ENCODE measurements around the gene MUSK. TPM values are rescaled to one million over a fixed set of nuclear protein-coding genes. Genes with fewer than 3 reads are reported as not detected.
A peak's percentile ranks its signal among the peaks of the same experiment; 100 is the strongest.
"Not testable (repeated sequence)": the region's sequence is repeated elsewhere in the genome, so short reads cannot be mapped to it uniquely, and the experiment has no call there.

Gene MUSK
- total RNA-seq, 2 donors from 2014 or later: 1.1 to 2.8 TPM

DNA sequence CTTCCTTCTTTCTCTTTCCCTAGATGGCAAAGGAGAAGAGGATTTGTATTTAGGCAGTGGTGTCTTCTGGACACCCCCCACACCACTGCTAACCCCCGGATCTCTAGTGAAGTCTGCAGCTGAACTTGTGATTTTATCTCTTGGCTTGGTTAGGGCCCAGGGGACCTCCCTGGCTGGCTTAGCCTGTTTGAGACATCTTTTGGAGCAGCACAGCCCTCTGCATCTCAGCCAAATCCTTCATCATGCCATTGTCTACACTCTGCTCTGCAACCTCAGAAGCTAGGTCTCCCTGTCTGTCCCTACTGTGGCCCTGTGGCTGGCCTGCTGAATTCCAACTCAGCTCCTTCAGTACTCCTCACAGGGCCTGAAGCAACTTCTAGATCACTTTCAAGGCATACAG is 81.7 kb downstream of the MUSK start:
- ATAC-seq: peak; percentile 41 to 78
- peak; percentile 53 for DNase-seq
- intact Hi-C loops (cut with DNase I): no loop called here

DNA sequence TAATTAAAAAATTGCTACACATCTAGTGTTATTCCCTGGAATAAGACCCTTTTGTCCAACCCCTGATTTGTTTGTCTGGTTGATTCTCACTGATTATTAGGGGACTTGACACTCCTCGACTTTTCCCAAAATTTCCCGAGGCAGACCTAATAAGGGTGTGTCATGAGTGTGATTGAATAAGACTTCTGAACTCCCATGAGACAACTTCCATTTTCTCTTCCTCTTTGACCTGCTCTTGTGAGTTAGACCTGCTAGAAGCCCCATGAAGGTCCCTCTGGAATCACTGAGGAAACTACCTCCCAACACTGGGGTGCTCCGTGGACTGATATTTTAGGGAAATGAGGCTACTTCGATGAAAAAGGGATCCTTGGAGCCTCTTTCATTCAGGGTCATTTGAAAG is 83.4 kb downstream of the MUSK start:
- DNase-seq: no peak
- intact Hi-C loops (cut with DNase I): no loop called here
- ATAC-seq: no peak

DNA sequence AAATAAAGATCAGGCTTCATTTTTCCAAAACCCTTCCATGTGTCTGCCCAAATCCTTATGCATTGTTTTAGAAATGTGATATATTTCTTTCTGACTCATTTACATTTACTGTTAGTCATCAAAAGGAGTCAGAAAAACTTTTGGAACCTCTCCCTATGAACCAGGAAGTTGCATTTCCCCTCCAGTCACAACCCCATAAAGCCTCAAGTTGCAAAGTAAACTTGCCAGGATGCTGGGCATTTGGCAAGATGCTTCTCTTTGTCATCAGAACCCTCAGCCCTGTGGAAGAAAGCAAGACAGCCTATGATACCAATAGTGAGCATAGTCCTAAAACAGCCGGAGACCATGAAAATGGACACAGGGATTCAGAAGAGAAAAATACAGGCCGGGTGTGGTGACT is 84.2 kb downstream of the MUSK start:
- peak in 1 of 2 donors; percentile 60 for ATAC-seq
- no peak for DNase-seq

DNA sequence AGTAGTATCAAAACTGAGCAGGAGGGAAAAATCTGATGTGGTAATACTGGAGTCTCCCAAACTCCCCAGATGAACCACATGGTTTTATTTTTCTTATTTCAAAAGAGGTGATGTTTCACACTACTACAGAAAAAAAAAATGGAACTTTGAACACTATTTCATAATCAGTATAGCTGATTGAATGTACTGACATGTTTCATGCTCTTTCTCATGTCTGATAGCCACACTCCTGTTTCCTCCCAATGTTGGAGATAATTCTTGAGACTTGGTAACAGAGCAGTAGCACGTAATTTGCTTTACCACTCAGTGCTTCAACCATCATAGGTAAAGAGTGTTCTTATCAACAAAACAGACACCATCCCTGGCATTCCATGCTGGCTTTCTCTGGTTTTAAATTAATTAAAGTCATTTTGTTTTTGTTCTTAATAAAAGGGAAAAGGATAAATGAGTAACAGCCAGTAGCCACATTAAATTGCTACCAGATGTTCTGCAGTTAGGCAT is 85.2 kb downstream of the MUSK start:
- intact Hi-C loops (cut with DNase I): no loop called here
- ATAC-seq: peak in 1 of 2 donors; percentile 67
- DNase-seq: no peak

More for the DNA sequence above, 84.2 kb downstream of the MUSK start:
- intact Hi-C loops (cut with DNase I): no loop called here

DNA sequence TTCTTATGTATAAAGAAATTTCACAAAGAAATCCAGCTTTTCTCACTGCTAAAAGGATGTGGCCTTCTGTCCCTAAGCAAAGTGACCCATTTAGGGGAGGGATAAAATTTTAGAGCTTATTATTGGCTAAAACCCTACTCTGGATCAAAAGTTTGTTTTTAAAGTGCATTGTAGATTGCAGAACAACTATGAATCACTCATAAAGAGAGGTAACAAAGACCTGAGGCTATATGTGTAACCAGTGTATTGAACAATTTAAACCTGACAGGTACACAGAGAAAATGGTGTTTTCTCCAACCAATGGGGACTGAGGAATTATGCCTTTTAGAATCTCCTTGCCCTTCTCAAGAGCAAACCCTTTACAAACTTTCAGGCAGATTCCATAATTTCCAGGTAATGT is 86.6 kb downstream of the MUSK start:
- intact Hi-C loops (cut with DNase I): no loop called here
- DNase-seq (no peak), ATAC-seq (no peak)

- DNase-seq (no peak), ATAC-seq (no peak)
- intact Hi-C loops (cut with DNase I): no loop called here
Measured at GRCh38 chr9:110758201-110758600, 89.6 kb downstream of the MUSK start.

- intact Hi-C loops (cut with DNase I): no loop called here
- ATAC-seq (no peak), DNase-seq (no peak)
Measured at GRCh38 chr9:110762783-110763182, 94.2 kb downstream of the MUSK start.

GRCh38 chr9:110763568-110763967 is 95.0 kb downstream of the MUSK start:
- ATAC-seq (no peak), DNase-seq (no peak)
- intact Hi-C loops (cut with DNase I): no loop called here

DNA sequence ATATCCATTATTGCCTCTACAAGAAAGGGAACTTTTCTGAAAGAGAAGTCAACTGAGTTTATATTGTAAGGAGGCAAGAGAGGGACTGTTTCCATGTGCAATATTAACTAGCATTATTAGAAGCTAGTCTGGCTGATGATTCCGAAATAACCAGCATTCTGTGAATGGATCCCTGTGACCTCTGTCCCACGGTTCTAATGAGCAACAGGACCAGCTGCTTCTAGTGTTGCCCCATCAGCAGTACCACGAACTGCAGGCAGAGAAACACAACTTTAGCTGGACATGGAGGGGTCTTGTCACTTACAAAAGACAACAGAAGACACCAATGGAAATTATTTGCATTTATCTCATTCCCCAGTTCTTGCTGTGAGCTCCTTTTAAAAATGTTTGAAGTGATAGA is 95.4 kb downstream of the MUSK start:
- intact Hi-C loops (cut with DNase I): no loop called here
- ATAC-seq: no peak
- no peak for DNase-seq

DNA sequence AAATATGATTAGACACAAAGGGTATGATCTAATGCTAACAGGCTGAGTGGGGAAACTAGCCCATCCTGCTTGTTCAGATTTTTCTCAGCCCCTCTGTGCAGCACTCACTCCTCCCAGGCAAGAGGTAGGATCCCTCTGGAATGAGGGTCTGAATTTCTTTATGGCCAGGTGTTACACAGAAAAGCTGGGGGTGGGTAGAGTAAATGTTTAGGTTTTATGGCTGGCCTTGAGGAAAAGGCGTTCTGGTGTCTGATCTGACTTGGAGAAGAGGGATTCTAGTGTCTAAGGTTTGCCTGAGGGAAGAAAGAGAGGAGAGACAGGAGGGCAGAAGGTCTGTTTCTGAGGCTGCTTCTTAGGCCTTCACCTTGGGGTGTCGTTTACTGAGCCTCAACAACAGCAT is 97.3 kb downstream of the MUSK start:
- no peak for DNase-seq
- intact Hi-C loops (cut with DNase I): no loop called here
- no peak for ATAC-seq

DNA sequence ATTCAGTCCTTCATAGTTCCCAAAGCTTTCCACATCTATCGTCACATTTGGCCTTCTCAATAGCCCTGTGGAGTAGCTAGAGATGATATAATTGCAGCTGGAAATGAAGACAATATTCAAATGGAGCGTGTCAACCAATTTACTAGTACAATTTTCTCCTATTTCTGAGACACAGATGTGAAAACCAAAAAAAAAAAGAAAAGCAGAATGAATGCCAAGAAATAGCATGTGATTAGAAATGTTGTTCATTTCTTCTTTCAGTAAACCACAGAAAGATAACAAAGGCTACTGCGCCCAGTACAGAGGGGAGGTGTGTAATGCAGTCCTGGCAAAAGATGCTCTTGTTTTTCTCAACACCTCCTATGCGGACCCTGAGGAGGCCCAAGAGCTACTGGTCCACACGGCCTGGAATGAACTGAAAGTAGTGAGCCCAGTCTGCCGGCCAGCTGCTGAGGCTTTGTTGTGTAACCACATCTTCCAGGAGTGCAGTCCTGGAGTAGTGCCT is 99.0 kb downstream of the MUSK start:
- peak; percentile 65 to 98 for ATAC-seq
- peak; percentile 50 for DNase-seq
- intact Hi-C loops (cut with DNase I): no loop called here

- DNase-seq (no peak), ATAC-seq (no peak)
- intact Hi-C loops (cut with DNase I): no loop called here
Measured at GRCh38 chr9:110768886-110769285, 100.3 kb downstream of the MUSK start.

- ATAC-seq: no peak
- no peak for DNase-seq
- intact Hi-C loops (cut with DNase I): no loop called here
Measured at GRCh38 chr9:110769667-110770066, 101.1 kb downstream of the MUSK start.

GRCh38 chr9:110775724-110776123 is 107.1 kb downstream of the MUSK start:
- intact Hi-C loops (cut with DNase I): no loop called here
- no peak for ATAC-seq
- DNase-seq: no peak

GRCh38 chr9:110776221-110776620 is 107.6 kb downstream of the MUSK start:
- intact Hi-C loops (cut with DNase I): no loop called here

GRCh38 chr9:110777196-110777875 is 108.7 kb downstream of the MUSK start:
- intact Hi-C loops (cut with DNase I): no loop called here
- ATAC-seq (no peak), DNase-seq (no peak)

More at GRCh38 chr9:110776221-110776620, 107.6 kb downstream of the MUSK start:
- DNase-seq (no peak), ATAC-seq (no peak)

- ATAC-seq: no peak
- intact Hi-C loops (cut with DNase I): no loop called here
- DNase-seq: no peak
Measured at GRCh38 chr9:110777876-110778215, 109.3 kb downstream of the MUSK start.

GRCh38 chr9:110782701-110783100 is 114.1 kb downstream of the MUSK start:
- intact Hi-C loops (cut with DNase I): no loop called here
- DNase-seq (no peak), ATAC-seq (no peak)

DNA sequence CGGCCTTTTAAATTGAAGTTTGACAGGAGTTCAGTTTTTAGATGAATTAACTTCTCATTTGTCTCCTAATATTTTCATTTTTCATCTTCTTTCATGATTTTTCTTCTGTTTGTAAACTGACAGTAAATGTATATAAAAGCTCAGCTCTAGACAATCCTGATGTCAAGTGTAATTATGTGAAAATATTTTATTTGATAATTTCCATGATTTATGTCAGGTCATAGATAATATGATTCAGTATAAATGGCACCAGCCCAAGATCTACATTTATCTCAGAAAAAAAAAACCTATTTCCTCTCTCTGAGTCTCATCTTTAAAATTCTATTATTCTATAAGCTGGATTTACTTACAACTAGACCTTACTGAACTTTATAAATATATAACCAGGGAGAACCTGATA is 115.7 kb downstream of the MUSK start:
- intact Hi-C loops (cut with DNase I): no loop called here
- no peak for ATAC-seq

GRCh38 chr9:110785166-110785565 is 116.6 kb downstream of the MUSK start:
- no peak for DNase-seq
- intact Hi-C loops (cut with DNase I): no loop called here

More for the DNA sequence above, 115.7 kb downstream of the MUSK start:
- no peak for DNase-seq

GRCh38 chr9:110788396-110788795 is 119.8 kb downstream of the MUSK start:
- DNase-seq; intact Hi-C loops (cut with DNase I); ATAC-seq: not testable (repeated sequence)

More at GRCh38 chr9:110785166-110785565, 116.6 kb downstream of the MUSK start:
- no peak for ATAC-seq
